Activated CD8-positive, alpha-beta memory T cell treated with anti-CD3 and anti-CD28 coated beads, Interleukin-2, amount 50 U/mL, for 24 hours (primary cell): ENCODE measurements around the gene ARHGAP4.
A peak's percentile ranks its signal among the peaks of the same experiment; 100 is the strongest.

ENCODE experiments used
- DNase-seq: peaks from one replicate; pipeline ENCODE4 v3.0.0-alpha.2; 2020; ENCODE audit errors: extremely low read depth

Gene ARHGAP4

GRCh38 chrX:153882086-153882498 lies 44.0 kb downstream of the ARHGAP4 start:
- DNase-seq = no peak

DNA sequence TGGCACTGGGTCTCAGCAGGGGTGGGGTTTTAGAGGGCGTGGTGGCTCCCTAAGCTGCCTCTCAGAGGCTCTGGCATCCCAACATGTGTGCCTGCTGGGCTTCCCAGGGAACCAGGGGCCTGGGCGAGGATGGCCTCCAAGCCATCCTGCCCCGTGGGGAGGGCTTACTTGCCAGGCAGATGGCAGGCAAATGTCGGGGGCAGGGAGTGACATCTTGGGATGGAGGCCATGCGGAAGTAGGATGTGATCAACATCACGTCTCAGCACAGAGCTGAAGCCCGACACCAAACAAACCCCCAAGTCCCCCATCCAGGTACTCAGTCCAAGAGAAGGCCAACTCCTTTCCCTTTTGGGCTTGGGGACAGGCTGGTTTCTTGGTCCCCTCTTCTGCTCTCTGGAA lies 44.8 kb downstream of the ARHGAP4 start:
- no peak for DNase-seq

DNA sequence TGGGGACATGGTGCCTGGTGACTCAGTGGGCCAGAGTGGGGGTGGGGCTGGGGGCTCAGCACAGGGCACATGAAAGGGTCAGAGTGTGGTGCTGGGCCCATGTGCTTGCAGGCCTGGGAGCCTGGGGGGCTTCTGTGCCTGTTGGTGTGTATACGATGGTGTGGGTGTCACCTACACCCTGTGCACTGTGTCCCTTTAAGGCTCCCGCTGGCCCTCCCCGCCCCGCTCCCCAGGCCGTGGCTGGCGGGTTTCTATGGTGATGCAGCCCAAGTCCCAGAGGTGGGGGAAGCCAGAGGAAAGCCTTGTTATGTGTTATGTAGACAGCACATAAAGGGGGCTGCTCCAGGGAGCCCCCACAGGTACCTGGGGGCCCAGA lies 45.6 kb downstream of the ARHGAP4 start:
- DNase-seq = no peak

GRCh38 chrX:153879741-153880439 lies 46.2 kb downstream of the ARHGAP4 start:
- DNase-seq = no peak

DNA sequence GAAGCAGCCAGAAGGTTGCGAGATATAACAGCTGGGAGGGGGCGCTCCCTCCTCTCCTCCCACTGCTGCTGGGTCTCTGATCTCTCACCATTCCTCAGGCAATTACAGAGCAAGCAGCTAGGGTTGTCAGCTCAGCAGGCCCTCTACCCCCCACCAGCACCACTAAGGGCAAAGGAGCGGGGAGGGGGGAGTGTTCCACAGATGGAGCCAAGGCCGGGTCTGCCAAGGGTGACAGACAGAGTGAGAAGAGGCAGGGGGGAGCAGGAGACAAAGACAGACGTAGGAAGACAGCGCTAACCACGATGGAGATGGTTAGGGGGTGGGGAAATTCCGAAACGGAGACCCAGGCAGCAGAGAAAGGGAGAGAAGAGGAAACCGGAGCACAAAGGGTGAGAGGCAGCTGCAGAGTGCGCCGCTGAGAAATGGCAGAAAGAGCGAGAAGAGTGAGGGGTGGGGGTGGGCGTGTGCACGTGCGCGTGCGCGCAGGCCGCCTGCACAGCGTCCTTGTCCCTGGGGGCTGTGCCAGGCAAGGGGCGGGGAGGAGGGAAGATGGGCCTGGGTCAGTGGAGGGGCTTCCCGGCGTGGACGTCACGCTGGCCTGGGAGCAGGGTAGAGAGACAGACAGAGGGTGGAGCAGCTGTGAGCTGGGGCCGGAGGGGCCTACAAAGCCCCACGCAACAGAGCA lies 47.0 kb downstream of the ARHGAP4 start:
- no peak for DNase-seq

GRCh38 chrX:153878345-153878744 lies 47.7 kb downstream of the ARHGAP4 start:
- DNase-seq = no peak

DNA sequence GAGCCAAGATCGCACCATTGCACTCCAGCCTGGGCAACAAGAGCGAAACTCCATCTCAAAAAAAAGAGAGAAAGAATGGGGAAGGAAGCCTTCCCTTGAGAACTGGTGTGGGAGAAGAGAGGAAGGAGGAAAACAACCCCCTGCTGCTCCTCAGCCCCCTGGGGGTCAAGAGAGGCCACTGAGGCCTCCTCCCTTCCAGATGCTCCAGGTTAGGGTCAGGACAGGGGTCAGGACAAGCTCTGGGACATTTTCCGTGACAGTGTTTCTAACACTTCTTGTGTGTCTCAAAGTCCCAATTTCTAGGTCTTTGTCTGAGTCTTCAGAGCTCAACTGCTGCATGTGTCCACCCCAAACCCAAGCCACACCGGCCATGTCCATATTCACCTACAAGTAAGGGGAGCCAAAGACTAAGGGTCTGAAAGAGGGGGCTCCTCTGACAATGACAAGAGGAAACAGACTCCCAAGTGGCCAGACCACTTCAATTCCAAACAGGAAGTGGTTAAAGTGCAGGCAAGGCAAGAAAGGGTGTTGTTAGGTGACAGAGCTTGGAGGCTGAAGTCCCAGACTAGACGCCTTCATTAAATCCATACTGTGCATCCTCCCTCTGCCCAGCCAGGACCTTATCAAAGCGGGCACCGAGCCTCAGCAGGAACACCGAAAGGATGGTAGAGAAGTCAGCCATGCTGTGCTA lies 48.3 kb downstream of the ARHGAP4 start:
- DNase-seq = no peak

GRCh38 chrX:153876112-153876491 lies 50.0 kb downstream of the ARHGAP4 start:
- no peak for DNase-seq

DNA sequence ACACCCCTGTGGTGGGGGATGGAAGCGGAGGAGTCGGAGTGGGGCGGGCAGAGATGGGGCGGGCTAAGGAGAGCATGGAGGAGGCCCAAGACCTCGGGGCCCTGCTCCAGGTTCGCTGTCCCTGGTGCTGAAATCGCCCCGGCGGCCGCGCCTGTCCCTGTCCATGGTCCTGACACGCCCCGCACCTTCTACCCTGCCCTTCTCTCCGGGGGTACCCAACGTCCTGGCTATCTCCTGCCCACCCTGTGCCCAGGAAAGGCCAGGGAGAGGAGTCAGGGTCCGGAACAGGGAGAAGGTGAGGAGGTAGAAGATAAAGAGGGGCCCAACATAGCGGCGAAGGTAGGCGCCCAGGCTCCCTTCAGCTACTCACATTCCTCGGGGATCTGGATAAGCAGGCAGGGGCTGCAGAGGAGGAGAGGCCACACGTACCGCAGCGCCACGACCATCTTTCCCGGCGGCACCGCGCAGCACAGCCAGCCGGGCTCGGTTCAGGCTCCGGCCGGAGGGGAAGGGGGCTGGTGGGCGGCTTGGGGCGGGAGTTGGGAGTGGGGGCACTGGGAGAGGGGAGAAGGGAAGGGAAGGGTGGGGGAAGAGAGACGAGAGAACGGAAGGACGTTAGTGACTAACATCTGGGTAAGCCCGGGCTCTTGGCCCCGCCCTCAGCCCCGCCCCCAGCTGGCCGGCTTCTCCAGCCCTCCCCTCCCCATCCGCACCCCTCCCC lies 50.5 kb downstream of the ARHGAP4 start:
- DNase-seq = peak; percentile 6

GRCh38 chrX:153874366-153875125 lies 51.5 kb downstream of the ARHGAP4 start:
- no peak for DNase-seq

- DNase-seq = no peak
These were observed 52.0 kb downstream of the ARHGAP4 start for GRCh38 chrX:153874085-153874365.

- no peak for DNase-seq
These were observed 52.6 kb downstream of the ARHGAP4 start for GRCh38 chrX:153873282-153874084.

DNA sequence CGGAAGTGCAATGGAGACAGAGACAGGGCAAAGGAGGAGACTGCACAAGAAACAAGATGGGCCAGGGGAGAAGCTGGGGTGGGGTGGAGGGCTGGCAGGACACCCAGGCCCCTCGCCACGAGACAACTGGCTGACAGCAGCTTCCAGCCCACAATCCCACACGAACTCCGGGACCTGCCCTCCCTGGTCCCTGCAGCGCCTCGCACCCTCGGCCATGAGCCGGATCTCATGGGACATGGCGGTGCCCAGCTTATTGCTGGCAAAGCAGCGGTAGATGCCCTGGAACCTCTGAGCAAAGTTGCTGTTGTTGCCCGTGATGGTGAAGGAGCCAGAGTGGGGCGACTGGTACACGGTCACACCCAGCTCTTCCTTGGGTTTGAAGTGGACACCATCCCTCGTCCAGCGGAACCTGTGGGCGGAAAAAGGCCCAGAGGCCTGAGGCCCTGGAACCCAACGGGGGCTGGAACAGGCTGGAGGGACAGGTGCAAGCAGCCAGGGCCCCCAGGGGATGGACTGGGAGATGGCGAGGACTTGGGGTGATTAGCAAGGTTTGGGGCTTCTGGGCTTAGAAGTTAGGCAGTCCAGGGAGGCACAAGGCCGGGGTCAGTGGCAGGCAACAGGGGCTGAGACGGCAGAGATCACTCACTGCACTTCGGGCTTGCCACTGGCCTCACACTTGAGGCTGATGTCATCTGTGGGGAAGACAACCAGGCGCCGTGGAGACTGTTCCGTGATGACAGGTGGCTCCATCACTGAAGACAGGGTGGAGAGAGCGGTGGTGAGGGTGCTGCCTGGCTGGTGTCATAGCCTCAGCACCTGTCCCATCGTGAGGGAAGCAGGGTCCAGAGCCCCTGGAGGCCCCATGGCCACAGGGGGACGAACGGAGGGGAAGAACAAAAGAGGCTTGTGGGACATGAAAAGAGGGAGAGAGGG lies 53.9 kb downstream of the ARHGAP4 start:
- DNase-seq = no peak

GRCh38 chrX:153871451-153871850 lies 54.6 kb downstream of the ARHGAP4 start:
- no peak for DNase-seq

GRCh38 chrX:153870791-153871360 lies 55.2 kb downstream of the ARHGAP4 start:
- DNase-seq = no peak

GRCh38 chrX:153870288-153870690 lies 55.8 kb downstream of the ARHGAP4 start:
- no peak for DNase-seq

DNA sequence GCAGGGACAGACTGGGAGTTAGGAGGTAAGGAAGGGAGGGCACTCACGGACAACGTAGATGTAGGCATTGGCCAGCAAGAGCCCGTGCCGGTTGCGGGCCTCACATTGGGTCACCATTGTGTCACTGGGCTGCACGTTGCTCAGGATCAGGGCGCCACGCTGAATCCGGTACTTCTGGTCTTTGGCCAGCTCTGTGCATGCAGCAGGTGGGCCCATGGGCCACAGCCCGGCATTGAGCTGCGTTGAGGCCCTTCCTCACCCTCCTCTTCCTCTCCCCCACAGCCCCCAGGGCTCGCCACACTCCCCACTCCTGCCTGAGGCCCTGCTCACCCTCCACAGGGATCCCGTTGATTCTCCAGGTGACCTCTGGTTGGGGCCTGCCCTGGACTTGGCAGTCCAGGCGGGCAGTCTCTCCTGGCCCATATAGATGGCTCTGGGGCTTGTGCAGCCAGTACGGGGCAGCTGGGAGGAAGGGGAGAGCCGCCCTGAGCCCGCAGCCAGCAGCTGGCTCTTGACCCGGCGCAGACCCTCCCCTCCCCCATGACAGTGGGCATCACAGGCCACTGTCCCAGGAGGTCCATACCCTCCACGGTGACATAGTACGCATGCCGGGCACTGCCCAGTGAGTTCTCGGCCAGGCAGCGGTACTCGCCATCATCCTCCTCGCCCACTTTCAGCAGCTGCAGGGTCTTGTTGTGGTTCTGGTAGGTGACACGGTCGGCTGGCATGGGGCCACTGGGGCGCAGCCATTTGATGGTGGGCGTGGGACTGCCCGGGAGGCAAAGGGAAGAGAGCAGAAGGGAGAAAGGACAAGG lies 56.4 kb downstream of the ARHGAP4 start:
- no peak for DNase-seq

DNA sequence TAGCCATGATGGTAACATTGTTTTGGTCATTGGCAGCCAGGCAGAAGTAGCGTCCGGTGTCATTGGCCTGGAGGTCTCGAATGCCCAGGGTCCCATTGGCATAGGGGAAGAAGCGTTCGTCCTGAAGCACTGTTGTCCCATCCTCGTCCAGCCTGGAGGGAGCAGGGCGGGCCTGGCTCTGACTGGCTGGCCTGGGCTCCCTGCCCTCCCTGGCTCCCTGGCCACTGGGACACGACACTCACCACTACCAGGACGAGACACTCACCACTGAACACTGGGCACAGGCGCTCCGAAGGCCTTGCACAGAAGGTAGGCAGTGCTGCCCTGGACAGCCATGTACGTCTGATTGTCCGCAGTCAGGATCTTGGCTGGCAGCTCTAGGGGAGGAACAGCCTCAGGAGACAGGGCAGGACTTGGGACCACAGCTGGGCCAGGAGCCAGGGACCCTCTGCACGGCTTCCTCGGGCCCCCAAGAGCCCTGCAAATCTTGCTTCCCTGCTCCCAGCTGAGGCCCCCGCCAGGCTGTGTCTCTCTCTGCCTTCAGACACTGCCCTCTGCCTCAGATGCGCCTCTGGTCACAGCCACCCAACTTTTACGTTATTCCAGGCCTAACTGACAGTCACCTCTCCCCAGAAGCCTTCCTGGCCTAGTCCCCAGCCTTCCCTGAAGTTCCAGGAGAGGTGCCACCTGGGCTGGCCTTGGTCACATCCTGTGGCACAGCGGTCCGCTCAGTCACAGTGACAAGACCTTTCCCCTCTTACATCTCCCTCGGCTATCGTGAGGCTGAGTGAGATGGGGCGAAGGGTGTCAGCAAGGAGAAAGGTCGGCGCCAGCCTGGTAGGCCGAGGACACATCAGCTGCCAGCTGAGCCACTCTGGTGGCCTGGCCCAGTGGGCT lies 57.2 kb downstream of the ARHGAP4 start:
- DNase-seq = no peak
